ENCODE data around the gene MED15.

Gene MED15

GRCh38 chr22:20606784-20607128 lies 99.3 kb downstream of the MED15 start:
- peaks cover 0 to 24% of the 10 kb centered on the region in 2 donors for H3K27me3 ChIP-seq
- H3K9me3 ChIP-seq, result no peaks in the 10 kb centered on the region
- no peak overlapping the region for H3K4me3 ChIP-seq
- H3K36me3 ChIP-seq, result no peaks in the 10 kb centered on the region
- H3K27ac ChIP-seq, result no peak overlapping the region
- no peaks in the 10 kb centered on the region for H3K4me1 ChIP-seq
- DNase-seq, result no peak
- TF ChIP-seq CTCF (IDR thresholded peaks at IDR 0.05), result no peak
- intact Hi-C loops (cut with DNase I; ENCODE audit: low total_unique reads), result no loop called here

- no peak for TF ChIP-seq CTCF (IDR thresholded peaks at IDR 0.05)
- Histone ChIP-seq H3K9me3 (no peaks in the 10 kb centered on the region), H3K4me3 (no peak overlapping the region), H3K4me1 (no peaks in the 10 kb centered on the region), H3K27me3 (peaks cover 0 to 25% of the 10 kb centered on the region in 2 donors), H3K27ac (no peak overlapping the region), H3K36me3 (no peaks in the 10 kb centered on the region)
- intact Hi-C loops (cut with DNase I; ENCODE audit: low total_unique reads), result no loop called here
- no peak for DNase-seq
Observed at GRCh38 chr22:20607157-20607907, 99.9 kb downstream of the MED15 start.

- TF ChIP-seq CTCF (IDR thresholded peaks at IDR 0.05), result no peak
- intact Hi-C loops (cut with DNase I; ENCODE audit: low total_unique reads), result no loop called here
- Histone ChIP-seq H3K4me1 (no peaks in the 10 kb centered on the region), H3K27ac (no peak overlapping the region), H3K9me3 (no peaks in the 10 kb centered on the region), H3K36me3 (no peaks in the 10 kb centered on the region), H3K4me3 (no peak overlapping the region), H3K27me3 (peaks cover 0 to 25% of the 10 kb centered on the region in 2 donors)
- no peak for DNase-seq
Observed at GRCh38 chr22:20610243-20610686, 102.9 kb downstream of the MED15 start.

- H3K36me3 ChIP-seq, result no peaks in the 10 kb centered on the region
- DNase-seq, result no peak
- H3K4me3 ChIP-seq, result no peak overlapping the region
- H3K27me3 ChIP-seq, result peaks cover 0 to 23% of the 10 kb centered on the region in 2 donors
- intact Hi-C loops (cut with DNase I; ENCODE audit: low total_unique reads), result no loop called here
- H3K9me3 ChIP-seq, result no peaks in the 10 kb centered on the region
- no peak overlapping the region for H3K27ac ChIP-seq
- no peaks in the 10 kb centered on the region for H3K4me1 ChIP-seq
- TF ChIP-seq CTCF (IDR thresholded peaks at IDR 0.05), result no peak
Observed at GRCh38 chr22:20610757-20611156, 103.3 kb downstream of the MED15 start.

GRCh38 chr22:20611418-20611817 lies 104.0 kb downstream of the MED15 start:
- H3K27me3 ChIP-seq, result peaks cover 0 to 16% of the 10 kb centered on the region in 2 donors
- H3K4me3 ChIP-seq, result no peak overlapping the region
- no peaks in the 10 kb centered on the region for H3K4me1 ChIP-seq
- TF ChIP-seq CTCF (IDR thresholded peaks at IDR 0.05), result no peak
- no peaks in the 10 kb centered on the region for H3K9me3 ChIP-seq
- H3K27ac ChIP-seq, result no peak overlapping the region
- intact Hi-C loops (cut with DNase I; ENCODE audit: low total_unique reads), result no loop called here
- DNase-seq, result no peak
- H3K36me3 ChIP-seq, result no peaks in the 10 kb centered on the region
